IMR-90 (cell line): ENCODE results near the gene KRTAP4-1. TPM values are rescaled to one million over a fixed set of nuclear protein-coding genes. Genes with fewer than 3 reads are reported as not detected.
"Not testable (repeated sequence)": the region's sequence is repeated elsewhere in the genome, so short reads cannot be mapped to it uniquely, and the experiment has no call there.

ENCODE experiments used
- ATAC-seq: fragments of 200-7000 bp; cut with Tn5 transposase; 2 replicates; pipeline ENCODE4 v1.9.1; 2020; ENCODE audit warnings: low read depth, mild to moderate bottlenecking, moderate library complexity
- BruUV-seq: library from RNA; stranded (reverse); fragments of 400-500 nt; replicated peaks from 2 replicates; lab custom pipeline; 2021; lab: Mats Ljungman, UMichigan
- CTCF ChIA-PET: fragments of 300-600 bp; formaldehyde crosslinking; extraction: SDS; loops from one replicate; lab custom pipeline; 2021; ENCODE audit warnings: antibody characterized with exemption; lab: Yijun Ruan, JAX
- POLR2A ChIA-PET: fragments of 300-600 bp; sonication (Branson Sonifier 250); formaldehyde crosslinking; loops from one replicate; lab custom pipeline; 2022; ENCODE audit warnings: antibody characterized with exemption; ENCODE audit not compliant: unreplicated experiment; lab: Charles Lee
- DNase-seq: peaks from one replicate; pipeline ENCODE4 v3.0.0; 2013
- H2AFZ ChIP-seq: replicated peaks from 2 replicates; pipeline ENCODE3; 2013; ENCODE audit warnings: low read length, mild to moderate bottlenecking; ENCODE audit not compliant: poor library complexity
- H2AK5ac ChIP-seq: 2 replicates; pipeline ENCODE4 v1.6.1; 2013; ENCODE audit warnings: low read depth, low read length, inconsistent platforms
- H2AK9ac ChIP-seq: replicated peaks from 2 replicates; pipeline ENCODE3; 2013; ENCODE audit warnings: mild to moderate bottlenecking, low read depth, low read length, moderate library complexity; ENCODE audit not compliant: poor library complexity
- H2BK120ac ChIP-seq: 2 replicates; pipeline ENCODE4 v1.6.1; 2013; ENCODE audit warnings: low read depth, low read length, inconsistent platforms
- H2BK15ac ChIP-seq: 3 replicates; pipeline ENCODE4 v1.6.1; 2013; ENCODE audit warnings: low read depth, low read length, inconsistent platforms
- H2BK20ac ChIP-seq: 2 replicates; pipeline ENCODE4 v1.6.1; 2013; ENCODE audit warnings: low read depth, mild to moderate bottlenecking, inconsistent platforms, low read length, moderate library complexity
- H2BK5ac ChIP-seq: 2 replicates; pipeline ENCODE4 v1.6.1; 2013; ENCODE audit warnings: mild to moderate bottlenecking, low read depth, low read length, inconsistent platforms; ENCODE audit not compliant: poor library complexity, severe bottlenecking
- H3K14ac ChIP-seq: replicated peaks from 2 replicates; pipeline ENCODE4 v1.6.1; 2013; ENCODE audit warnings: low read depth, low read length, inconsistent platforms
- H3K18ac ChIP-seq: 2 replicates; pipeline ENCODE4 v1.6.1; 2013; ENCODE audit warnings: low read depth, low read length, control low read depth
- H3K23ac ChIP-seq: 2 replicates; pipeline ENCODE4 v1.6.1; 2013; ENCODE audit warnings: low read depth, low read length, inconsistent platforms
- H3K27ac ChIP-seq: 2 replicates; pipeline ENCODE4 v1.5.1; 2013; ENCODE audit warnings: mild to moderate bottlenecking, control low read depth, low read length; ENCODE audit not compliant: insufficient read depth
- H3K27me3 ChIP-seq: 2 replicates; pipeline ENCODE4 v1.6.1; 2013; ENCODE audit warnings: low read length; ENCODE audit not compliant: control insufficient read depth, insufficient read depth
- H3K36me3 ChIP-seq: 2 replicates; pipeline ENCODE4 v1.6.1; 2013; ENCODE audit warnings: low read length, mixed read lengths; ENCODE audit not compliant: control insufficient read depth, insufficient read depth
- H3K4ac ChIP-seq: 2 replicates; pipeline ENCODE4 v1.6.1; 2013; ENCODE audit warnings: low read depth, low read length, inconsistent platforms
- H3K4me1 ChIP-seq: 2 replicates; pipeline ENCODE4 v1.6.1; 2013; ENCODE audit warnings: low read length, mixed read lengths; ENCODE audit not compliant: control insufficient read depth, insufficient read depth
- H3K4me2 ChIP-seq: 2 replicates; pipeline ENCODE4 v1.6.1; 2013; ENCODE audit warnings: low read depth, mild to moderate bottlenecking, control low read depth, low read length, moderate library complexity
- H3K4me3 ChIP-seq: 2 replicates; pipeline ENCODE4 v1.5.1; 2013; ENCODE audit warnings: low read depth, mild to moderate bottlenecking, control low read depth, low read length, moderate library complexity; ENCODE audit not compliant: insufficient read depth
- H3K56ac ChIP-seq: 2 replicates; pipeline ENCODE4 v1.6.1; 2013; ENCODE audit warnings: low read length, inconsistent platforms; ENCODE audit not compliant: insufficient read depth; ENCODE audit errors: extremely low read depth
- H3K79me1 ChIP-seq, 2 experiments: 2 replicates each; pipeline ENCODE4 v1.6.1; 2013; ENCODE audit warnings: low read length in 2 of 2, inconsistent platforms in 1 of 2, low read depth in 1 of 2
- H3K9ac ChIP-seq: 2 replicates; pipeline ENCODE4 v1.6.1; 2013; ENCODE audit warnings: low read depth, low read length, control low read depth
- H3K9me1 ChIP-seq: 2 replicates; pipeline ENCODE4 v1.6.1; 2013; ENCODE audit warnings: low read length, inconsistent platforms; ENCODE audit not compliant: insufficient read depth
- H3K9me3 ChIP-seq: 2 replicates; pipeline ENCODE4 v1.6.1; 2013; ENCODE audit warnings: low read length; ENCODE audit not compliant: control insufficient read depth, insufficient read depth
- H4K20me1 ChIP-seq: 2 replicates; pipeline ENCODE4 v1.6.1; 2013; ENCODE audit warnings: low read length, inconsistent platforms; ENCODE audit not compliant: insufficient read depth
- H4K5ac ChIP-seq: 2 replicates; pipeline ENCODE4 v1.6.1; 2013; ENCODE audit warnings: mild to moderate bottlenecking, low read depth, low read length, control low read depth
- H4K8ac ChIP-seq, 2 experiments: 2 replicates each; pipeline ENCODE4 v1.6.1; 2013; ENCODE audit warnings: low read depth in 2 of 2, low read length in 2 of 2, control low read depth in 1 of 2, inconsistent platforms in 1 of 2
- H4K91ac ChIP-seq: 2 replicates; pipeline ENCODE4 v1.6.1; 2013; ENCODE audit warnings: low read depth, low read length, inconsistent platforms; ENCODE audit not compliant: insufficient read depth
- WGBS, 2 experiments: methylation state at CpG; one replicate each; pipeline versions ENCODE4 v1.1.5 to v1.1.7; 2013; ENCODE audit warnings: missing lambda C conversion rate in 2 of 2; ENCODE audit not compliant: insufficient read length in 1 of 2; ENCODE audit errors: extremely low coverage in 2 of 2; 5-methylcytosine and 5-hydroxymethylcytosine counted together
- dilution Hi-C: fragments of 300-500 bp; cut with HindIII; formaldehyde crosslinking; loops from one replicate; pipeline ENCODE4 v1.14.3; 2018; ENCODE audit warnings: low sequenced_read_pairs; ENCODE audit not compliant: unreplicated experiment
- in situ Hi-C: fragments of 300-500 bp; cut with MboI; formaldehyde crosslinking; loops from 3 replicates; pipeline ENCODE4 v1.14.3; 2019; ENCODE audit warnings: low sequenced_read_pairs, inconsistent platforms, mixed read lengths
- intact Hi-C: fragments of 100-400 bp; cut with micrococcal nuclease; formaldehyde crosslinking; loops from 2 replicates; pipeline ENCODE4 v1.10.0; 2022
- polyA plus RNA-seq, 3 experiments: library from polyadenylated mRNA; depleted of rRNA; stranded (reverse); fragments of >200 nt; gene quantifications; 2 replicates each; pipeline ENCODE4 v1.2.3, GENCODE V29; 2012; ENCODE audit warnings: low replicate concordance in 1 of 3
- total RNA-seq: library from RNA; depleted of rRNA; stranded (reverse); fragments of >200 nt; gene quantifications from 2 replicates; pipeline ENCODE4 v1.2.3, GENCODE V29; 2012

KRTAP4-1 gene
- total and polyA plus RNA-seq, 2 of the 4 experiments (the other 2 are of a cell fraction), result not detected

- H3K18ac ChIP-seq, H2AFZ ChIP-seq, H3K79me1 ChIP-seq, DNase-seq, H4K8ac ChIP-seq, H3K14ac ChIP-seq, POLR2A ChIA-PET, H3K9me1 ChIP-seq, H3K27me3 ChIP-seq, H2BK20ac ChIP-seq, in situ Hi-C loops, ATAC-seq, H4K91ac ChIP-seq, intact Hi-C loops, H3K4me2 ChIP-seq, BruUV-seq, H3K4me3 ChIP-seq, H2BK5ac ChIP-seq, H2BK15ac ChIP-seq, H3K23ac ChIP-seq, H2AK5ac ChIP-seq, H3K4me1 ChIP-seq, H3K9me3 ChIP-seq, H3K56ac ChIP-seq, H4K5ac ChIP-seq, H3K36me3 ChIP-seq, H2AK9ac ChIP-seq, dilution Hi-C loops, H4K20me1 ChIP-seq, H3K27ac ChIP-seq, H2BK120ac ChIP-seq, H3K9ac ChIP-seq, H3K4ac ChIP-seq: not testable (repeated sequence)
- WGBS, 2 experiments, result 56% methylated on average over 1 of the region's 1 CpG; no CpG with 5 or more reads in 1 of the 2 experiments
- CTCF ChIA-PET, result interaction anchor here (0.8 kb wide), 1 partner anchor 9 kb away, joined by 3 read pairs; no protein-coding TSS in a partner anchor
Measured at GRCh38 chr17:41189837-41190318, 5.2 kb upstream of the KRTAP4-1 start, which contains the start of gene KRTAP9-1. KRTAP9-1 (plus strand) TSS chr17:41189887; CDS start chr17:41189887, 0 bp downstream.
